Measurements from ENCODE around the gene FRMD4B. TPM values are rescaled to one million over a fixed set of nuclear protein-coding genes. Genes with fewer than 3 reads are reported as not detected.

Gene FRMD4B
- polyA plus RNA-seq, 3 donors: 13.2 to 21.0 (median 19.6) TPM

DNA sequence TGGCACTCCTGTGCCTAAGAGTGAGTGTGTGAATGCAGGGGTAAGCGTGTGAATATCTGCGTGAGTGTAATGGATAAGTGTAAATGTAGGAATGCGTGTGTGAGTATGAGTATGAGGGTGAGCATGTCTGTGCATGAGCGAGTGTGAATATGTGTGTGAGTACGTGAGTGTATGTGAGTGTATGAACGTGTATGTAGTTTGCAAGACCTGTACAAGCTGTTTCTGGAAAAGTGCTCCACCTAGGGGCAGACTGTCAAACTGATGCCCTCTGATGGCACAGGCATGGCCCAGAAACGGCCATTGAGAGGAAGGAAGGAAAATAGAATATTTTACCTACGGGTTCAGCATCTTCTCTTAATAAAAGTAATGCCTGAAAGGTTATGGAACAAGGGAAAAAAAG lies 24.4 kb upstream of the FRMD4B start:
- Histone ChIP-seq H4K20me1 (ENCODE audit: insufficient read depth, low read length) (no peaks in the 10 kb centered on the region), H3K79me2 (ENCODE audit: insufficient read depth, low read length) (no peaks in the 10 kb centered on the region), H3K36me3 (replicated peaks in 1 of 2; ENCODE audit: control insufficient read depth in 1 of 2, insufficient read depth in 2 of 2, low read length in 2 of 2) (peaks cover 2% of the 10 kb centered on the region in 2 donors), H3K27ac (ENCODE audit: low read depth in 1 of 2, low read length in 2 of 2) (no peak overlapping the region), H3K4me2 (replicated peaks; ENCODE audit: extremely low read depth, low read length, poor library complexity, severe bottlenecking) (no peak overlapping the region), H2AFZ (ENCODE audit: insufficient read depth, low read depth, low read length, poor library complexity, severe bottlenecking) (no peak overlapping the region), H3K9ac (ENCODE audit: insufficient read depth, low read length, poor library complexity, severe bottlenecking) (no peak overlapping the region), H3K4me1 (ENCODE audit: control insufficient read depth in 1 of 2, insufficient read depth in 2 of 2, low read length in 2 of 2) (peaks cover 7% of the 10 kb centered on the region in 2 donors), H3K27me3 (ENCODE audit: control insufficient read depth in 2 of 2, insufficient read depth in 2 of 2, low read length in 2 of 2) (no peaks in the 10 kb centered on the region), H3K9me3 (replicated peaks in 1 of 2; ENCODE audit: control insufficient read depth in 1 of 2, insufficient read depth in 1 of 2, low read length in 2 of 2) (peaks cover under 1 to 3% of the 10 kb centered on the region in 2 donors), H3K4me3 (replicated peaks in 1 of 3; ENCODE audit: low read depth in 2 of 3, low read length in 3 of 3) (no peak overlapping the region)
- H3K9me3 Mint-ChIP-seq: peaks cover 0 to 2% (median under 1%) of the 10 kb centered on the region in 7 donors
- peak overlapping the region in 1 of 7 donors; percentile 2 for H3K27ac Mint-ChIP-seq
- WGBS (ENCODE audit: insufficient coverage): 32% methylated on average over 6 of the region's 8 CpGs
- peaks cover 9% of the 10 kb centered on the region for H3K4me1 Mint-ChIP-seq
- TF ChIP-seq CTCF (IDR thresholded peaks at IDR 0.05): peak; percentile 81
- peaks cover 13 to 20% of the 10 kb centered on the region in 2 donors for H3K36me3 Mint-ChIP-seq
- DNase-seq: peak; percentile 52 to 67 (median 59)
- intact Hi-C loops (cut with micrococcal nuclease): loop anchor here (10.0 kb wide), 1 partner anchor 246 kb away; no protein-coding TSS in a partner anchor
- H3K4me3 Mint-ChIP-seq: no peak overlapping the region
- no peaks in the 10 kb centered on the region for H3K27me3 Mint-ChIP-seq (ENCODE audit: low read depth in 3 of 3)

- no peak overlapping the region for H3K27ac ChIP-seq (ENCODE audit: low read depth in 1 of 2, low read length in 2 of 2)
- H3K4me3 ChIP-seq (replicated peaks in 1 of 3; ENCODE audit: low read depth in 2 of 3, low read length in 3 of 3): no peak overlapping the region
- H3K36me3 ChIP-seq (replicated peaks in 1 of 2; ENCODE audit: control insufficient read depth in 1 of 2, insufficient read depth in 2 of 2, low read length in 2 of 2): peaks cover 5 to 7% of the 10 kb centered on the region in 2 donors
- Mint-ChIP-seq H3K4me3 (no peak overlapping the region), H3K27ac (peak overlapping the region in 2 of 7 donors; percentile 2 to 16), H3K36me3 (peaks cover 18 to 23% of the 10 kb centered on the region in 2 donors), H3K9me3 (peaks cover 2 to 5% (median 4%) of the 10 kb centered on the region in 7 donors), H3K4me1 (peaks cover 9% of the 10 kb centered on the region), H3K27me3 (ENCODE audit: low read depth in 3 of 3) (no peaks in the 10 kb centered on the region)
- TF ChIP-seq CTCF (IDR thresholded peaks at IDR 0.05): no peak
- H3K4me2 ChIP-seq (replicated peaks; ENCODE audit: extremely low read depth, low read length, poor library complexity, severe bottlenecking): no peak overlapping the region
- H2AFZ ChIP-seq (ENCODE audit: insufficient read depth, low read depth, low read length, poor library complexity, severe bottlenecking): no peak overlapping the region
- WGBS (ENCODE audit: insufficient coverage): 80% methylated on average over 1 of the region's 1 CpG
- H3K27me3 ChIP-seq (ENCODE audit: control insufficient read depth in 2 of 2, insufficient read depth in 2 of 2, low read length in 2 of 2): no peaks in the 10 kb centered on the region
- peaks cover 5% of the 10 kb centered on the region in 2 donors for H3K9me3 ChIP-seq (replicated peaks in 1 of 2; ENCODE audit: control insufficient read depth in 1 of 2, insufficient read depth in 1 of 2, low read length in 2 of 2)
- no peaks in the 10 kb centered on the region for H3K79me2 ChIP-seq (ENCODE audit: insufficient read depth, low read length)
- no peak overlapping the region for H3K9ac ChIP-seq (ENCODE audit: insufficient read depth, low read length, poor library complexity, severe bottlenecking)
- peaks cover 7% of the 10 kb centered on the region in 2 donors for H3K4me1 ChIP-seq (ENCODE audit: control insufficient read depth in 1 of 2, insufficient read depth in 2 of 2, low read length in 2 of 2)
- intact Hi-C loops (cut with micrococcal nuclease): loop anchor here (10.0 kb wide), 1 partner anchor 245 kb away; no protein-coding TSS in a partner anchor
- no peaks in the 10 kb centered on the region for H4K20me1 ChIP-seq (ENCODE audit: insufficient read depth, low read length)
- no peak for DNase-seq
Observed at GRCh38 chr3:69409831-69410230, 23.9 kb upstream of the FRMD4B start.
